Measurements from ENCODE around the gene CASS4.

The CASS4 gene

GRCh38 chr20:56506103-56506502, 94.0 kb downstream of the CASS4 start:
- no peak overlapping the region for H3K9ac ChIP-seq (ENCODE audit: low read depth, low read length, poor library complexity, severe bottlenecking)
- no peaks in the 10 kb centered on the region for H3K9me2 ChIP-seq (replicated peaks; ENCODE audit: low read depth, low read length)
- no peak overlapping the region for H3K4me2 ChIP-seq (ENCODE audit: low read depth, low read length, poor library complexity, severe bottlenecking)
- peaks cover 3% of the 10 kb centered on the region; the same call in 1 of the 2 replicates for H3K79me2 ChIP-seq (ENCODE audit: insufficient read depth, low read length)
- no peaks in the 10 kb centered on the region for H3K27me3 ChIP-seq (ENCODE audit: insufficient read depth, low read length, poor library complexity, severe bottlenecking)
- no peaks in the 10 kb centered on the region for H3K9me3 ChIP-seq (ENCODE audit: insufficient read depth, low read depth, low read length)
- H3K4me3 ChIP-seq (ENCODE audit: low read length, poor library complexity, severe bottlenecking), result no peak overlapping the region
- H4K20me1 ChIP-seq (ENCODE audit: insufficient read depth, low read length, poor library complexity, severe bottlenecking), result no peaks in the 10 kb centered on the region
- H3K4me1 ChIP-seq (ENCODE audit: insufficient read depth, low read length, poor library complexity, severe bottlenecking), result no peaks in the 10 kb centered on the region
- no peak overlapping the region for H2AFZ ChIP-seq (ENCODE audit: low read length)
- no peaks in the 10 kb centered on the region for H3F3A ChIP-seq (ENCODE audit: low read depth)
- TF ChIP-seq EZH2phosphoT487 (IDR thresholded peaks at IDR 0.05; ENCODE audit: borderline replicate concordance) (no peak), CTCF (conservative IDR thresholded peaks at IDR 0.05; ENCODE audit: low read length) (no peak)
- peaks cover 4% of the 10 kb centered on the region; the same call in 1 of the 2 replicates for H3K36me3 ChIP-seq (ENCODE audit: insufficient read depth, low read length)
